ENCODE data around the gene DLGAP1.

GRCh38 chr18:3874125-3874524 is 581.0 kb downstream of the DLGAP1 start:
- TF ChIP-seq CTCF (IDR thresholded peaks at IDR 0.05 in 8 of 11, conservative IDR thresholded peaks at IDR 0.05 in 3 of 11) (no peak), POLR2A (IDR thresholded peaks at IDR 0.05) (no peak), POLR2AphosphoS5 (IDR thresholded peaks at IDR 0.05) (no peak)

Measured in spleen (tissue), 7 donors.